Endothelial cell of umbilical vein (primary cell): Measurements from ENCODE around the gene S100P. TPM values are rescaled to one million over a fixed set of nuclear protein-coding genes. Genes with fewer than 3 reads are reported as not detected.

Source experiments
- BruUV-seq: library from RNA; stranded (reverse); fragments of 400-500 nt; replicated peaks from 2 replicates; lab custom pipeline; 2021; lab: Mats Ljungman, UMichigan
- CTCF ChIA-PET: fragments of 300-600, 350-600 bp; sonication (Branson Sonifier 250); formaldehyde crosslinking; loops from one replicate; lab custom pipeline; 2021; ENCODE audit warnings: antibody characterized with exemption, inconsistent platforms; lab: Charles Lee
- POLR2A ChIA-PET: fragments of 300-600, 350-600 bp; sonication (Branson Sonifier 250); formaldehyde crosslinking; loops from one replicate; lab custom pipeline; 2021; ENCODE audit warnings: antibody characterized with exemption, inconsistent platforms; lab: Charles Lee
- DNase-seq: peaks from one replicate; pipeline ENCODE4 v3.0.0-alpha.2; 2011; ENCODE audit warnings: low read depth, low spot score
- FAIRE-seq: peaks from 2 replicates; lab custom pipeline; 2011; peaks lifted over from hg19 to GRCh38; lab: Jason Lieb, UNC
- H2AFZ ChIP-seq: 2 replicates; pipeline ENCODE4 v1.6.0; 2012; ENCODE audit warnings: low read depth, low read length, control low read depth, inconsistent platforms
- H3K27ac ChIP-seq: 2 replicates; pipeline ENCODE4 v1.5.1; 2011; ENCODE audit warnings: low read depth, mild to moderate bottlenecking, control low read depth, low read length, moderate library complexity; ENCODE audit not compliant: insufficient read depth
- H3K27me3 ChIP-seq, 2 experiments: 2 replicates each; pipeline versions ENCODE4 v1.6.0 to v1.6.1; 2011; ENCODE audit warnings: low read length in 2 of 2, mixed read lengths in 1 of 2; ENCODE audit not compliant: control insufficient read depth in 2 of 2, insufficient read depth in 2 of 2
- H3K36me3 ChIP-seq, 2 experiments: 2 replicates in 1 of 2; 3 replicates in 1 of 2; pipeline ENCODE4 v1.5.1; 2011; ENCODE audit warnings: low read length in 2 of 2, mild to moderate bottlenecking in 1 of 2, moderate library complexity in 1 of 2; ENCODE audit not compliant: control insufficient read depth in 2 of 2, insufficient read depth in 2 of 2; ENCODE audit errors: extremely low read depth in 1 of 2
- H3K4me1 ChIP-seq: 3 replicates; pipeline ENCODE4 v1.5.1; 2011; ENCODE audit warnings: mild to moderate bottlenecking, low read length; ENCODE audit not compliant: control insufficient read depth, insufficient read depth; ENCODE audit errors: extremely low read depth
- H3K4me2 ChIP-seq: 2 replicates; pipeline ENCODE4 v1.6.1; 2011; ENCODE audit warnings: low read length, control low read depth, mixed read lengths; ENCODE audit not compliant: insufficient read depth
- H3K4me3 ChIP-seq, 3 experiments: fragments of 200-600 bp in 1 of 3; sonication (generic), shearing (Covaris generic) in 1 of 3; replicated peaks in 1 of 3; 2 replicates each; pipeline ENCODE4 v1.5.1; 2011 to 2016; ENCODE audit warnings: control low read depth in 3 of 3, low read length in 3 of 3, mild to moderate bottlenecking in 2 of 3, inconsistent platforms in 1 of 3, low read depth in 1 of 3, moderate library complexity in 1 of 3; ENCODE audit not compliant: insufficient read depth in 1 of 3
- H3K79me2 ChIP-seq: 2 replicates; pipeline ENCODE4 v1.6.0; 2012; ENCODE audit warnings: low read length, inconsistent platforms; ENCODE audit not compliant: control insufficient read depth, insufficient read depth
- H3K9ac ChIP-seq: replicated peaks from 2 replicates; pipeline ENCODE3; 2011; ENCODE audit warnings: low read length, control low read depth; ENCODE audit not compliant: insufficient read depth; ENCODE audit errors: extremely low read depth
- H3K9me1 ChIP-seq: replicated peaks from 3 replicates; pipeline ENCODE4 v1.6.0; 2011; ENCODE audit warnings: mild to moderate bottlenecking, low read length; ENCODE audit not compliant: control insufficient read depth, insufficient read depth; ENCODE audit errors: extremely low read depth
- H3K9me3 ChIP-seq: replicated peaks from 2 replicates; pipeline ENCODE4 v1.5.1; 2012; ENCODE audit warnings: low read length, inconsistent platforms; ENCODE audit not compliant: control insufficient read depth, insufficient read depth
- H4K20me1 ChIP-seq: replicated peaks from 2 replicates; pipeline ENCODE3; 2011; ENCODE audit warnings: mild to moderate bottlenecking, low read length; ENCODE audit not compliant: control insufficient read depth, insufficient read depth; ENCODE audit errors: extremely low read depth
- CTCF ChIP-seq, 2 donors: IDR thresholded peaks; 1 replicate in 1 of 2; 2 replicates in 1 of 2; pipeline ENCODE4 v1.5.1; 2011; ENCODE audit warnings: low read length in 2 of 2, mild to moderate bottlenecking in 2 of 2, moderate library complexity in 2 of 2, control low read depth in 1 of 2, inconsistent platforms in 1 of 2, low read depth in 1 of 2; ENCODE audit not compliant: insufficient read depth in 1 of 2; ENCODE audit errors: extremely low read depth in 1 of 2
- EZH2 ChIP-seq: IDR thresholded peaks from 2 replicates; pipeline ENCODE4 v1.6.1; 2012; ENCODE audit warnings: borderline replicate concordance, low read depth, mild to moderate bottlenecking, moderate library complexity, low read length, inconsistent platforms; ENCODE audit not compliant: severe bottlenecking
- FOS ChIP-seq: IDR thresholded peaks from 2 replicates; pipeline ENCODE4 v1.6.1; 2011; ENCODE audit warnings: mild to moderate bottlenecking, low read length, moderate library complexity, borderline replicate concordance; ENCODE audit not compliant: insufficient read depth
- MAX ChIP-seq: IDR thresholded peaks from 2 replicates; pipeline ENCODE4 v1.6.1; 2011; ENCODE audit not compliant: insufficient read depth, insufficient read length
- MYC ChIP-seq: IDR thresholded peaks from one replicate; pipeline ENCODE4 v1.6.1; 2011; ENCODE audit warnings: mild to moderate bottlenecking, low read depth, low read length
- dilution Hi-C: fragments of 300-500 bp; cut with MboI; formaldehyde crosslinking; loops from one replicate; pipeline ENCODE4 v1.15.0; 2019; ENCODE audit warnings: low sequenced_read_pairs; ENCODE audit not compliant: extremely low pct_ligation_motif_present
- intact Hi-C: fragments of 100-400 bp; cut with micrococcal nuclease; formaldehyde crosslinking; loops from one replicate; pipeline ENCODE4 v1.10.0; 2022
- polyA plus RNA-seq, 4 experiments: library from polyadenylated mRNA; depleted of rRNA in 3 of 4; stranded (reverse) in 3 of 4; unstranded in 1 of 4; fragments of >200 nt; gene quantifications; 2 replicates each; pipeline versions ENCODE4 v1.2.1 to v1.2.3, GENCODE V29; 2011 to 2012; ENCODE audit warnings: missing spikeins in 1 of 4
- total RNA-seq: library from RNA; stranded (reverse); gene quantifications from 2 replicates; pipeline ENCODE4 v1.2.3, GENCODE V29; 2021

Gene S100P
- total and polyA plus RNA-seq, 2 donors (not counting 3 experiments of a cell fraction or from before 2014, with no cell fraction given), result not detected

- no peak overlapping the region for H3K9ac ChIP-seq
- no peaks in the 10 kb centered on the region for H3K9me3 ChIP-seq
- peaks cover 0 to 2% of the 10 kb centered on the region in 2 experiments for H3K27me3 ChIP-seq
- H3K4me2 ChIP-seq, result no peak overlapping the region
- no peak overlapping the region for H3K27ac ChIP-seq
- H3K79me2 ChIP-seq, result peaks cover 25% of the 10 kb centered on the region
- H3K36me3 ChIP-seq, result peaks cover 5 to 13% of the 10 kb centered on the region in 2 experiments
- no peaks in the 10 kb centered on the region for H3K9me1 ChIP-seq
- H3K4me1 ChIP-seq, result peaks cover 11% of the 10 kb centered on the region
- no peak for TF ChIP-seq FOS
- no peak for TF ChIP-seq MAX
- TF ChIP-seq MYC, result no peak
- TF ChIP-seq CTCF (IDR thresholded peaks at IDR 0.05; ENCODE audit: extremely low read depth in 1 of 2, insufficient read depth in 1 of 2, low read depth in 1 of 2, low read length in 2 of 2), result no peak
- no peak for TF ChIP-seq EZH2
- FAIRE-seq, result no peak
- no peak for DNase-seq
- H2AFZ ChIP-seq, result no peak overlapping the region
- intact Hi-C loops, result no loop called here
- H3K4me3 ChIP-seq, result no peak overlapping the region
- peaks cover 5% of the 10 kb centered on the region for H4K20me1 ChIP-seq
- dilution Hi-C loops, result no loop called here
- BruUV-seq, result no TSS peak
- CTCF ChIA-PET, result no interaction called here
- POLR2A ChIA-PET, result no interaction called here
Measured at GRCh38 chr4:6644792-6645530, 48.7 kb upstream of the S100P start.
